Endothelial cell of umbilical vein (primary cell): ENCODE data around the gene FANK1. TPM values are rescaled to one million over a fixed set of nuclear protein-coding genes. Genes with fewer than 3 reads are reported as not detected.

Experiments used
- BruUV-seq: library from RNA; stranded (reverse); fragments of 400-500 nt; replicated peaks from 2 replicates; lab custom pipeline; 2021; lab: Mats Ljungman, UMichigan
- CTCF ChIA-PET: fragments of 300-600, 350-600 bp; sonication (Branson Sonifier 250); formaldehyde crosslinking; loops from one replicate; lab custom pipeline; 2021; ENCODE audit warnings: antibody characterized with exemption, inconsistent platforms; lab: Charles Lee
- POLR2A ChIA-PET: fragments of 300-600, 350-600 bp; sonication (Branson Sonifier 250); formaldehyde crosslinking; loops from one replicate; lab custom pipeline; 2021; ENCODE audit warnings: antibody characterized with exemption, inconsistent platforms; lab: Charles Lee
- DNase-seq: peaks from one replicate; pipeline ENCODE4 v3.0.0-alpha.2; 2011; ENCODE audit warnings: low read depth, low spot score
- FAIRE-seq: peaks from 2 replicates; lab custom pipeline; 2011; peaks lifted over from hg19 to GRCh38; lab: Jason Lieb, UNC
- H2AFZ ChIP-seq: 2 replicates; pipeline ENCODE4 v1.6.0; 2012; ENCODE audit warnings: low read depth, low read length, control low read depth, inconsistent platforms
- H3K27ac ChIP-seq: 2 replicates; pipeline ENCODE4 v1.5.1; 2011; ENCODE audit warnings: low read depth, mild to moderate bottlenecking, control low read depth, low read length, moderate library complexity; ENCODE audit not compliant: insufficient read depth
- H3K27me3 ChIP-seq, 2 experiments: 2 replicates each; pipeline versions ENCODE4 v1.6.0 to v1.6.1; 2011; ENCODE audit warnings: low read length in 2 of 2, mixed read lengths in 1 of 2; ENCODE audit not compliant: control insufficient read depth in 2 of 2, insufficient read depth in 2 of 2
- H3K36me3 ChIP-seq, 2 experiments: 2 replicates in 1 of 2; 3 replicates in 1 of 2; pipeline ENCODE4 v1.5.1; 2011; ENCODE audit warnings: low read length in 2 of 2, mild to moderate bottlenecking in 1 of 2, moderate library complexity in 1 of 2; ENCODE audit not compliant: control insufficient read depth in 2 of 2, insufficient read depth in 2 of 2; ENCODE audit errors: extremely low read depth in 1 of 2
- H3K4me1 ChIP-seq: 3 replicates; pipeline ENCODE4 v1.5.1; 2011; ENCODE audit warnings: mild to moderate bottlenecking, low read length; ENCODE audit not compliant: control insufficient read depth, insufficient read depth; ENCODE audit errors: extremely low read depth
- H3K4me2 ChIP-seq: 2 replicates; pipeline ENCODE4 v1.6.1; 2011; ENCODE audit warnings: low read length, control low read depth, mixed read lengths; ENCODE audit not compliant: insufficient read depth
- H3K4me3 ChIP-seq, 3 experiments: fragments of 200-600 bp in 1 of 3; sonication (generic), shearing (Covaris generic) in 1 of 3; replicated peaks in 1 of 3; 2 replicates each; pipeline ENCODE4 v1.5.1; 2011 to 2016; ENCODE audit warnings: control low read depth in 3 of 3, low read length in 3 of 3, mild to moderate bottlenecking in 2 of 3, inconsistent platforms in 1 of 3, low read depth in 1 of 3, moderate library complexity in 1 of 3; ENCODE audit not compliant: insufficient read depth in 1 of 3
- H3K79me2 ChIP-seq: 2 replicates; pipeline ENCODE4 v1.6.0; 2012; ENCODE audit warnings: low read length, inconsistent platforms; ENCODE audit not compliant: control insufficient read depth, insufficient read depth
- H3K9ac ChIP-seq: replicated peaks from 2 replicates; pipeline ENCODE3; 2011; ENCODE audit warnings: low read length, control low read depth; ENCODE audit not compliant: insufficient read depth; ENCODE audit errors: extremely low read depth
- H3K9me1 ChIP-seq: replicated peaks from 3 replicates; pipeline ENCODE4 v1.6.0; 2011; ENCODE audit warnings: mild to moderate bottlenecking, low read length; ENCODE audit not compliant: control insufficient read depth, insufficient read depth; ENCODE audit errors: extremely low read depth
- H3K9me3 ChIP-seq: replicated peaks from 2 replicates; pipeline ENCODE4 v1.5.1; 2012; ENCODE audit warnings: low read length, inconsistent platforms; ENCODE audit not compliant: control insufficient read depth, insufficient read depth
- H4K20me1 ChIP-seq: replicated peaks from 2 replicates; pipeline ENCODE3; 2011; ENCODE audit warnings: mild to moderate bottlenecking, low read length; ENCODE audit not compliant: control insufficient read depth, insufficient read depth; ENCODE audit errors: extremely low read depth
- CTCF ChIP-seq, 2 donors: IDR thresholded peaks; 1 replicate in 1 of 2; 2 replicates in 1 of 2; pipeline ENCODE4 v1.5.1; 2011; ENCODE audit warnings: low read length in 2 of 2, mild to moderate bottlenecking in 2 of 2, moderate library complexity in 2 of 2, control low read depth in 1 of 2, inconsistent platforms in 1 of 2, low read depth in 1 of 2; ENCODE audit not compliant: insufficient read depth in 1 of 2; ENCODE audit errors: extremely low read depth in 1 of 2
- EZH2 ChIP-seq: IDR thresholded peaks from 2 replicates; pipeline ENCODE4 v1.6.1; 2012; ENCODE audit warnings: borderline replicate concordance, low read depth, mild to moderate bottlenecking, moderate library complexity, low read length, inconsistent platforms; ENCODE audit not compliant: severe bottlenecking
- FOS ChIP-seq: IDR thresholded peaks from 2 replicates; pipeline ENCODE4 v1.6.1; 2011; ENCODE audit warnings: mild to moderate bottlenecking, low read length, moderate library complexity, borderline replicate concordance; ENCODE audit not compliant: insufficient read depth
- GATA2 ChIP-seq: IDR thresholded peaks from 2 replicates; pipeline ENCODE4 v1.7.0; 2011; ENCODE audit warnings: low read depth, mild to moderate bottlenecking, moderate library complexity, mixed read lengths, low read length; ENCODE audit not compliant: insufficient read length, insufficient read depth
- JUN ChIP-seq: IDR thresholded peaks from 2 replicates; pipeline ENCODE4 v1.6.1; 2011; ENCODE audit warnings: borderline replicate concordance, low read depth; ENCODE audit not compliant: insufficient read length, insufficient read depth
- MAX ChIP-seq: IDR thresholded peaks from 2 replicates; pipeline ENCODE4 v1.6.1; 2011; ENCODE audit not compliant: insufficient read depth, insufficient read length
- MYC ChIP-seq: IDR thresholded peaks from one replicate; pipeline ENCODE4 v1.6.1; 2011; ENCODE audit warnings: mild to moderate bottlenecking, low read depth, low read length
- POLR2A ChIP-seq: IDR thresholded peaks from 2 replicates; pipeline ENCODE4 v1.6.1; 2012; ENCODE audit warnings: low read depth, mild to moderate bottlenecking, control low read depth, low read length
- POLR2AphosphoS5 ChIP-seq: IDR thresholded peaks from 2 replicates; pipeline ENCODE4 v1.6.1; 2012; ENCODE audit warnings: low read depth, mild to moderate bottlenecking, control low read depth, low read length, moderate library complexity; ENCODE audit not compliant: insufficient read depth
- dilution Hi-C: fragments of 300-500 bp; cut with MboI; formaldehyde crosslinking; loops from one replicate; pipeline ENCODE4 v1.15.0; 2019; ENCODE audit warnings: low sequenced_read_pairs; ENCODE audit not compliant: extremely low pct_ligation_motif_present
- intact Hi-C: fragments of 100-400 bp; cut with micrococcal nuclease; formaldehyde crosslinking; loops from one replicate; pipeline ENCODE4 v1.10.0; 2022
- polyA plus RNA-seq, 4 experiments: library from polyadenylated mRNA; depleted of rRNA in 3 of 4; stranded (reverse) in 3 of 4; unstranded in 1 of 4; fragments of >200 nt; gene quantifications; 2 replicates each; pipeline versions ENCODE4 v1.2.1 to v1.2.3, GENCODE V29; 2011 to 2012; ENCODE audit warnings: missing spikeins in 1 of 4
- total RNA-seq: library from RNA; stranded (reverse); gene quantifications from 2 replicates; pipeline ENCODE4 v1.2.3, GENCODE V29; 2021

FANK1 gene
- total and polyA plus RNA-seq, 2 donors (not counting 3 experiments of a cell fraction or from before 2014, with no cell fraction given): 1.6 to 1.9 TPM

- H3K4me3 ChIP-seq: no peak overlapping the region
- H3K79me2 ChIP-seq: no peaks in the 10 kb centered on the region
- H3K36me3 ChIP-seq: no peaks in the 10 kb centered on the region
- TF ChIP-seq POLR2A (no peak), CTCF (IDR thresholded peaks at IDR 0.05; ENCODE audit: extremely low read depth in 1 of 2, insufficient read depth in 1 of 2, low read depth in 1 of 2, low read length in 2 of 2) (no peak), EZH2 (no peak), MYC (no peak), JUN (no peak), FOS (no peak), MAX (no peak), GATA2 (no peak), POLR2AphosphoS5 (no peak)
- no peaks in the 10 kb centered on the region for H4K20me1 ChIP-seq
- no peaks in the 10 kb centered on the region for H3K9me1 ChIP-seq
- no peaks in the 10 kb centered on the region for H3K27me3 ChIP-seq
- H3K9ac ChIP-seq: no peak overlapping the region
- dilution Hi-C loops: no loop called here
- peak; percentile 28 for DNase-seq
- intact Hi-C loops: no loop called here
- H3K4me2 ChIP-seq: no peak overlapping the region
- ChIA-PET POLR2A (no interaction called here), CTCF (interaction anchor here (0.9 to 1.6 kb wide), 2 partner anchors 19 to 96 kb away, joined by 3 to 4 read pairs; no protein-coding TSS in a partner anchor)
- BruUV-seq: no TSS peak
- FAIRE-seq: no peak
- H3K4me1 ChIP-seq: peaks cover 4% of the 10 kb centered on the region
- no peaks in the 10 kb centered on the region for H3K9me3 ChIP-seq
- no peak overlapping the region for H2AFZ ChIP-seq
- H3K27ac ChIP-seq: no peak overlapping the region
Observed at GRCh38 chr10:126001576-126001975, 105.2 kb downstream of the FANK1 start.
